CD4-positive, alpha-beta T cell (primary cell): ENCODE results near the gene KLHL18. TPM values are rescaled to one million over a fixed set of nuclear protein-coding genes. Genes with fewer than 3 reads are reported as not detected.

ENCODE experiments used
- ATAC-seq: fragments of 200-7000 bp; cut with Tn5 transposase; one replicate; pipeline ENCODE4 v1.10.0; 2022; ENCODE audit warnings: mild to moderate bottlenecking; ENCODE audit not compliant: poor library complexity
- CTCF ChIA-PET: fragments of 350-600 bp; sonication (Branson Sonifier 250); formaldehyde crosslinking; loops from one replicate; lab custom pipeline; 2021; ENCODE audit warnings: antibody characterized with exemption, inconsistent platforms; lab: Charles Lee
- POLR2A ChIA-PET: fragments of 350-600 bp; sonication (Branson Sonifier 250); formaldehyde crosslinking; loops from one replicate; lab custom pipeline; 2021; ENCODE audit warnings: antibody characterized with exemption, inconsistent platforms; lab: Charles Lee
- DNase-seq, 14 experiments: peaks; one replicate each; pipeline ENCODE4 v3.0.0-alpha.2; 2013 to 2020; ENCODE audit warnings: mixed read lengths in 2 of 14
- H3K27ac ChIP-seq, 2 donors: one replicate each; pipeline versions ENCODE4 v1.5.1 to v1.7.0; 2013; ENCODE audit warnings: low read length in 2 of 2, low read depth in 1 of 2, mild to moderate bottlenecking in 1 of 2
- H3K27me3 ChIP-seq, 2 experiments: 1 replicate in 1 of 2; 2 replicates in 1 of 2; pipeline versions ENCODE4 v1.6.1 to v1.7.0; 2013; ENCODE audit warnings: low read length in 2 of 2, control low read depth in 1 of 2, mild to moderate bottlenecking in 1 of 2, moderate library complexity in 1 of 2; ENCODE audit not compliant: insufficient read depth in 2 of 2, control insufficient read depth in 1 of 2
- H3K36me3 ChIP-seq: one replicate; pipeline ENCODE4 v1.6.1; 2013; ENCODE audit warnings: low read length, control low read depth; ENCODE audit not compliant: insufficient read depth
- H3K4me1 ChIP-seq: one replicate; pipeline ENCODE4 v1.6.1; 2013; ENCODE audit warnings: low read length, control low read depth; ENCODE audit not compliant: insufficient read depth
- H3K4me3 ChIP-seq: one replicate; pipeline ENCODE4 v1.5.1; 2013; ENCODE audit warnings: mild to moderate bottlenecking, low read length, moderate library complexity
- H3K9me3 ChIP-seq, 2 experiments: 1 replicate in 1 of 2; 2 replicates in 1 of 2; pipeline versions ENCODE4 v1.6.1 to v1.7.0; 2013; ENCODE audit warnings: low read length in 2 of 2, mild to moderate bottlenecking in 2 of 2, control low read depth in 1 of 2, moderate library complexity in 1 of 2; ENCODE audit not compliant: control insufficient read depth in 1 of 2, insufficient read depth in 1 of 2
- H3K27ac Mint-ChIP-seq: one replicate; pipeline ENCODE4 v1.8.0; 2020; ENCODE audit warnings: mixed read lengths
- H3K27me3 Mint-ChIP-seq: one replicate; pipeline ENCODE4 v1.8.0; 2021; ENCODE audit warnings: mixed read lengths
- H3K36me3 Mint-ChIP-seq: one replicate; pipeline ENCODE4 v1.8.0; 2021; ENCODE audit warnings: low read depth, mixed read lengths
- H3K4me1 Mint-ChIP-seq: one replicate; pipeline ENCODE4 v1.8.0; 2021; ENCODE audit warnings: low read depth, mixed read lengths
- H3K4me3 Mint-ChIP-seq: one replicate; pipeline ENCODE4 v1.8.0; 2020; ENCODE audit warnings: mild to moderate bottlenecking, mixed read lengths
- H3K9me3 Mint-ChIP-seq: one replicate; pipeline ENCODE4 v1.8.0; 2020; ENCODE audit warnings: mixed read lengths
- CTCF ChIP-seq: fragments of 200-600 bp; IDR thresholded peaks from one replicate; pipeline ENCODE4 v1.8.0; 2022; ENCODE audit warnings: antibody characterized with exemption, mild to moderate bottlenecking
- intact Hi-C, 2 experiments: fragments of 100-400 bp; cut with DNase I in 1 of 2; cut with micrococcal nuclease in 1 of 2; formaldehyde crosslinking; loops; one replicate each; pipeline versions ENCODE4 v1.15.1 to v1.9.0; 2023 to 2025; cut with DNase I, micrococcal nuclease
- total RNA-seq, 174 experiments: library from RNA in 2 of 174; stranded (reverse) in 2 of 174; gene quantifications; one replicate each; pipeline ENCODE4 v1.2.3 and lab custom pipeline; 2021 to 2026

KLHL18 gene
- total RNA-seq, 2 experiments from 2014 or later: 43.3 to 43.7 TPM

GRCh38 chr3:47385796-47386195, 103.1 kb downstream of the KLHL18 start:
- TF ChIP-seq CTCF: no peak

DNA sequence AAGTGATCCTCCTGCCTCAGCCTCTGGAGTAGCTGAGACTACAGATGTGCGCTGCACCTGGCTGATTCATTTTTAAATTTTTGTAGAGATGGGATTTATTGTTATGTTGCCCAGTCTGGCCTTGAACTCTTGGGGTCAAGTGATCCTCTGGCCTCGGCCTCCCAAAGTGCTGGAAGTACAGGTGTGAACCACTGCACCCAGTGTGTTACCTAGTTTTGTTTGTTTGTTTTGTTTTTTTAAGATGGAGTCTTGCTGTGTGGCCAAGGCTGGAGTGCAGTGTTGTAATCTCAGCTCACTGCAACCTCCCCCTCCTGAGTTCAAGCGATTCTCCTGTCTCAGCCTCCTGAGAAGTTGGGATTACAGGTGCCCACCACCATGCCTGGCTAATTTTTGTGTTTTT, 110.2 kb downstream of the KLHL18 start:
- DNase-seq (no peak), ATAC-seq (no peak)
- no peaks in the 10 kb centered on the region for H3K9me3 ChIP-seq
- H3K27me3 ChIP-seq: no peaks in the 10 kb centered on the region
- CTCF ChIA-PET: no interaction called here
- Mint-ChIP-seq H3K4me1 (peaks cover 37% of the 10 kb centered on the region), H3K36me3 (peaks cover 24% of the 10 kb centered on the region), H3K9me3 (no peaks in the 10 kb centered on the region), H3K4me3 (no peak overlapping the region), H3K27ac (no peak overlapping the region), H3K27me3 (no peaks in the 10 kb centered on the region)
- H3K4me1 ChIP-seq: peaks cover 10% of the 10 kb centered on the region
- no peak for TF ChIP-seq CTCF
- H3K36me3 ChIP-seq: peaks cover 26% of the 10 kb centered on the region
- intact Hi-C loops: no loop called here
- POLR2A ChIA-PET: interaction anchor here (0.9 kb wide), 1 partner anchor 702 kb away, joined by 3 read pairs; no protein-coding TSS in a partner anchor
- H3K27ac ChIP-seq: no peak overlapping the region
- no peak overlapping the region for H3K4me3 ChIP-seq

More at GRCh38 chr3:47385796-47386195, 103.1 kb downstream of the KLHL18 start:
- Histone ChIP-seq H3K36me3 (peaks cover 16% of the 10 kb centered on the region), H3K27ac (no peak overlapping the region), H3K27me3 (no peaks in the 10 kb centered on the region), H3K4me1 (peaks cover 16% of the 10 kb centered on the region), H3K4me3 (no peak overlapping the region), H3K9me3 (no peaks in the 10 kb centered on the region)
- no peak for ATAC-seq
- Mint-ChIP-seq H3K27ac (no peak overlapping the region), H3K4me1 (peaks cover 44% of the 10 kb centered on the region), H3K36me3 (peaks cover 32% of the 10 kb centered on the region), H3K9me3 (no peaks in the 10 kb centered on the region), H3K4me3 (no peak overlapping the region), H3K27me3 (no peaks in the 10 kb centered on the region)
- ChIA-PET CTCF (no interaction called here), POLR2A (no interaction called here)
- no peak for DNase-seq
- intact Hi-C loops: loop anchor here in 1 of 2 experiments (10.0 kb wide), 1 partner anchor 419 kb away; the partner anchor contains the start of gene DHX30

- intact Hi-C loops: no loop called here
- Mint-ChIP-seq H3K4me3 (no peak overlapping the region), H3K9me3 (no peaks in the 10 kb centered on the region), H3K36me3 (peaks cover 34% of the 10 kb centered on the region), H3K27me3 (no peaks in the 10 kb centered on the region), H3K27ac (peak overlapping the region; percentile 61), H3K4me1 (peaks cover 37% of the 10 kb centered on the region)
- Histone ChIP-seq H3K27me3 (no peaks in the 10 kb centered on the region), H3K4me1 (peaks cover 10% of the 10 kb centered on the region), H3K27ac (no peak overlapping the region), H3K4me3 (no peak overlapping the region), H3K36me3 (peaks cover 33% of the 10 kb centered on the region), H3K9me3 (no peaks in the 10 kb centered on the region)
- ChIA-PET POLR2A (no interaction called here), CTCF (no interaction called here)
- DNase-seq (no peak), ATAC-seq (no peak)
- no peak for TF ChIP-seq CTCF
Observed at GRCh38 chr3:47394140-47394870, 111.6 kb downstream of the KLHL18 start.
